ENCODE results near the gene ERBB2.
"Not testable (repeated sequence)": the region's sequence is repeated elsewhere in the genome, so short reads cannot be mapped to it uniquely, and the experiment has no call there.

ERBB2 gene

DNA sequence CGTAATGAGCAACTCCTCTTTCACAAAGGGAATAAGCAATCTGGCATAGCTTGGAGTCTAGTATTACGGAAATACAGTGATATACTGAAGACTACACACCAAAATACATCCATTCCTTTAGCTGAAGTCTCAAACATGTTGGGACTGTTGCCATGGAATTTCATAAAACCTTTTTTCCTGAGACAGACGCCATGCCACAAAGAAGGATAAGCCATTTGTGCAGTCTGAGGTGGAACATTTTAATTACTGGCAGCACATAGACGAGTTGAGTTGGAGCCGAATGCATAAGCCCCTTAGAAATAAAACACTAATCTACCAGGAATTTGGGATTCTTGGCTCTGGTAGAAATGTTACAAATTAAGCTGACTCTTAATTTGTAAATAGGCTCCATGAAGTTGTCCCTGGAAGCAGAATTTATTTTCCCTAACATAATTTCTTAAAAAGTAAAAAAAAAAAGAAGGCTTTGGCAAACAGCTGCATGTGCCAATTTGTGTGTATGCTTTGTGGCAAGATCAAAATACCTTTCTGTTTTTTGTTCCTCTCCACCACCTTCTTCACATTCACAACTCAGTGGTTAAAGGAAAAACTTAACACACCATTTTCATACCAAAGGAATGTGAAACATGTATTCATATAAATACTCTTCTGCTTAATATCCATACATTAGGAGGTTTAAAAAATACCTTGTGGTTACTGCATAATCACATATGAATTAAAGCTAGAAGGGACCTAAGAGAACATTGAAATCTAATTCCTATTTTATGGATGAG is 63.4 kb downstream of the ERBB2 start:
- DNase-seq (ENCODE audit: low read depth): peak; percentile 54

DNA sequence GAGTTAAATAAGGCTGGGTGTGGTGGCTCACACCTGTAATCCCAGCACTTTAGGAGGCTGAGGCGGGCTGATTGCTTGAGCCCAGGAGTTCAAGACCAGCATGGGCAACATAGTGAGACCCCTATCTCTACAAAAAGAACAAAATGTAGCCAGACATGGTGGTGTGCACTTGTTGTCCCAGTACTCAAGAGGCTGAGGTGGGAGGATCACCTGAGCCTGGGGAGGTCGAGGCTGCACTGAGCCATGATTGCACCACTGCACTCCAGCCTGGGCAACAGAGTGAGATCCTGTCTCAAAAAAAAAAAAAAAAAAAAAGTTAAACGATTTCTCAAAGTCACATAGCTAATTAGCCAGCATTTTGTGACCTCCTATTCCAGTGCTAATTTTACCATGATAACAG is 64.3 kb downstream of the ERBB2 start:
- DNase-seq (ENCODE audit: low read depth): not testable (repeated sequence)

DNA sequence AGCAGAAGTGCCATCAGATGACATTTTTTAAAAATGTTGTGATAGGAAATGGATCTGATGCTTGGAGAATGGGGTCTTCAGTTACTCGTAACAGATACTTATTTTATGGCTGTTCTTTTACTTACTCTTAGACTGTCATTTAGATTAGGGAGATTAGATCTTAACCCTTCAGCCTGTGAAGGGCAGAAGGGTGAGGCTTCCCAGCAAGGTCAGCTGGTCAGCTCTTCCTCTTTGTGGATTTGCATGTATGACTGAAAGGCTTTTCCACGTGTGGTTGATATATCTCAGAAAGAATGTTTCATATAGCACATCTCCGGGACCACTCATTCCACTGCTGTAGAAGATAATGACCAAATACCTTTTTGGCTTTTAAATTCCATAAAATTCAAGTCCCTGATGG is 65.3 kb downstream of the ERBB2 start:
- no peak for DNase-seq (ENCODE audit: low read depth)

DNA sequence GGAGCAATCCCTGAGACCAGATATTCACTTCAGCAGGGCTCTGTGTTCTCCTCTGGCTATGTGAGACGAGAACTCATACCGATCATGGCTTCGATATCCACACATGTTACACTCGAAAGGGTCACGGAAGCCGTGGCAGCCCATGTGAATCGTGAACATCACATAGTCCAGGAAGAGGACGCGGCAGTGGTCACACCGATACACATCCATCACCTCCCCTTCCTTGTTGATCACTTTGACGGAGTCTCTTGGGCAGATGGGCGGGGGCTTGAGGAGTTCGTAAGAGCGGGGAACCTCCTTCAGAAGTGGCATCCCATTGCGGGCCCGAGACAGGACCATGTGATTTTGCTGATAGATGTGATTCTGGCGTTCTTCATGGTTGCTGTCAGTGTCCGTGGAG is 65.9 kb downstream of the ERBB2 start:
- DNase-seq (ENCODE audit: low read depth): no peak

DNA sequence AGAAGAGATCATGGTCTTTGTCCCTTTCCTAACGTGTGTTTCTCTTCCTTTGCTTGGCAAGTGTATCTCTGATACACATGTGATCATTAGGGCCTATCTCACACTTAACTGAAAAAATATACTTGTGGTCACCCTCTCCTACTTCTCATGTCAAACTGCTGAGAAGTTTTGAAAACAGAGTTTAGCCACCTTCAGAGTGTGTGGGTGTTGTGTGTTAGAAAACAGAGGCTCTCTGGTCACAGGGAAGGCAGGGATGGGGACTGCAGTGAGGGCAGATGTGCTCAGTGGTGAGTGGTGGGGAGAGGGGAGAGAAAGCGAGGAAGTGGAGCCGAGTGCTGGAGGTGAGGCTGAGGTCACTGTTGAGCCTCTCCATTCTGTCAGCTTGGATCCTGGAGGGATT is 67.3 kb downstream of the ERBB2 start:
- DNase-seq (ENCODE audit: low read depth): no peak

DNA sequence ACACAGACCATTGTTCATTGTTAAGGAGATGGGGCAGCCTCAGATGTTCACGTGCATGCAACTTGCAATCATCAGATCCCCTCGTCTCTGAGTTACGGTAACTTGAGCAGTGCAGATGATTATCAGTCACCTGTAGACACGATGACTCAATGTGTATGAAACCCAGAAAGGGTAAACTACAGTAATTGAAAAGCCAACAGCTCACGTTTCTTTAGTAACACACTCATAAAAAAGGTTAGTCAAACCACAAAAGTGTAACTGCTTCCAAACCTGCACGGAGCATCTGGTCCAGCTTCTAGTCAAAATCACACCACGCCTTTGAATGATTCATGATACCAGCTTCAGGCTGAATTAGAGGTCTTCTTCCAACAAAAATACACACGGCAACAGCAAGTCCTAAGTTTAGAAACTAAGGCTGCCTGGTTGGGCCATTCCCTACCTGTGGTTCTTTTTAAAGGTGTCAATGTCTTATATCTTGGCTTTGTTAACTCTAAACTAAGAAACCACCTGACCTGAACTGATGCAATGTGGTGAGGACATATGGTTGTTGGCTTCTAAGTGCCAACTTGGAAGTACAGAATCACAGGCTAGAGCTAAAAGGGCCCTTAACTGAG is 70.2 kb downstream of the ERBB2 start:
- DNase-seq (ENCODE audit: low read depth): no peak

DNA sequence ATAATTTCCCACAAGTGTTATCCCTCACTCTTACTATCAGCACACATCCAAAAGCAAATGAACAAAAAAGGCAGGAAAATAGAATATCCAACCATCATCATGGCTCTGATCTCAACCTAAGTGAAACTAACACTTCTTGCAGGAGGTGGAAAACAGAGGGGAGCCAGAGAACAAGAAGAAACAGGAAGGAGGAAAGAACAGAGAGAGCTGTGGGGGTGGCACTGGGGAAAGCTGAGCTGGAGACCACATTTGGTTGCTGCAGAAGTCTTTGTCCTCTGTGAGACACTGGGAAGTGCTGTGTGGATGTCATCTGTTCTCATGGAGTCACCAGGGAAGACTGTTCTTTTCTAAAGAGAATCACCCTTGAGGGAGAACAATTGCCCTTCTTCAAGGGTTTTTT is 72.6 kb downstream of the ERBB2 start:
- no peak for DNase-seq (ENCODE audit: low read depth)

DNA sequence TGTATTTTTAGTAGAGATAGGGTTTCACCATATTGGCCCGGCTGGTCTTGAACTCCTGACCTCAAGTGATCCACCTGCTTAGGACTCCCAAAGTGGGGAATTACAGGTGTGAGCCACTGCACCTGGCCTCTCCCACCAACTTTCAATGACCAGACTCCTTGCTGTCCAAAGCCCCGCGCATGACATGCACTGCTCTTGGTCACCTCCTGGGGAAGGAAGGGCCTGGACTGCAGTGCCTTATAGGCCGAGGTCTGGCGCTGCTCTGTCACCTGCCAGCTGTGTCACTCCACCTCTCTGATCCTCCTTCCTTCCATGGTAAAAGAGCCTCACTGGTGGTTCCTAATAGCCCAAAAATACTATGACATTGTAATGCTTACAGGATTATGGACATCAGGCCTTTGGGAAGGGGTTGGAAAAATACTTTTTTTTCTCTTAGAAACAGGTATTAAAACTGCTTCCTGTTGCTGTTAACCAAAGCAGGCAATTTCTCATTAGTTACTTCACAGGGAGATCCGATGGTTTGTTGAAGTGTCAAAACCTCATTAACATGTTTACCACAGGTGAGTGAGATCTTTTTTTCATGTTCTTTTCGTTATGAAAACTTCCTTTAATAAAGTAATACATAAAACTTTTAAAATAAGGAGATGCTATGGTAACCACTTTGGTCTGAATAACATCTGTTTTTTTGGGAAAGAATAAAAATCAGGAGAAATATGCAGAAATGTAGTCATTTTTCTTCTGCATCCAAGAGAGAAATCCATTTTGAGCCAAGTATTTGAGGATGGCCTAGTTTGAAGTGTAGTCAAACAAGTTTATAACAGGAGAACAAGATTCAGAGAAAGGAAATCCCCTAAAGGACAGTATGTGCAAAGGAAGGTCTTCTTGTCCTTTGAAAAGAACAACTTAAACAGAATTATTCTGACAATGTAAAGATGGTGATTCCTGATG is 73.4 kb downstream of the ERBB2 start:
- no peak for DNase-seq (ENCODE audit: low read depth)

DNA sequence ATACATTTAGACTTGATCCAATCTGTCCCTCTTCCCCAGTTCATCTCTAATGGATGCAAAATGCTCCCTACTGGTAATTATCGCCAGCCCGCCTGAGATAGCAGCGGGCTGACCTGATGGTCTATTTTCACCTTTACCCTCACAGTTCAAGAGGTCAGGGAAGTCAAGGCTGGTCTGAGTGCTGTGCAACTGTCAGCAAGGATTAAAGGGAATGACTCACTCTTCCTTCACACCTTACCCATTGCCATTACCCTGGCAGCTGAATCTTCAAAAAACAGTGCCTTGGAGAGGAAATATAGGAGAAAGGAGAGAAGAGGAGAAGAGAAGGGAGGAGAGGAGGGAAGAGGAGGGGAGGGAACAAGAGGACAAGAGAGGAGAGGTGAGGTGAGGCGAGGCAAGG is 74.2 kb downstream of the ERBB2 start:
- no peak for DNase-seq (ENCODE audit: low read depth)

DNA sequence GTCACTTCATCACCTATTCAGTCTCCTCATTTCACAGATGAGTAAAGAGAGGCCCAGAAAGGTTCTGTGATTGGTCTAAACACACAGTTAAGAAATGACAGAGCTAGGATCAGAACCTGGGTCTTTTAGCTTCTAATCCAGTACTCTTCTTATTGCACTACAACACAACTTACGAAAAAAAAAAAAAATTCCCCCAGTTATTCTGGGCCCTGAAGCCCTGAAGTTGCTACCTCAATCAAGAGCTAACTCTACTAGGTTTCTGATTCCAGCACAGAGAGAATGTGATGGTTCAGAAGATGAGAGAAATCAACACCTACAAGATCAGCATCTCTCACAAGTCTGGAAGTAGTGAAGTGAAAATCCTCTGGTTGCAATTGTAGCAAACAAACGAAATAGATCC is 75.2 kb downstream of the ERBB2 start:
- DNase-seq (ENCODE audit: low read depth): no peak

DNA sequence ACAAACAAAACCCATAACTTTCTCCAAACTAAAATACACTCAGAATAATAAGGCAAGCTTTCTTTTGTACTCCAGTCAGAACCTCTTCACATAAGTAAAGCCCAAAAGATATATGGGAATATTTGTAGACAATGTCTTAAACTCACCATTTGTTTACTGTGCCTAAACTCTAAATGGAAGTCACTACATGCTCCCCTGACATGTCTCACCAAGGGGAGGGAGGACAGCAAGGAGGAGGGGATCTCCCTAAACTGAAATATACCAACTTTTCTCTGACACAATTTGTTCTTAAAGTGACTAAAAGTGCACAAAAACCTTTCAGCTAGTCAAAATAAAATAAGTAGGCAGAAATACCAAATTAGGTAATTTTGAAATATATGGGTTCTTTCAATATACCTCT is 76.4 kb downstream of the ERBB2 start:
- DNase-seq (ENCODE audit: low read depth): no peak

DNA sequence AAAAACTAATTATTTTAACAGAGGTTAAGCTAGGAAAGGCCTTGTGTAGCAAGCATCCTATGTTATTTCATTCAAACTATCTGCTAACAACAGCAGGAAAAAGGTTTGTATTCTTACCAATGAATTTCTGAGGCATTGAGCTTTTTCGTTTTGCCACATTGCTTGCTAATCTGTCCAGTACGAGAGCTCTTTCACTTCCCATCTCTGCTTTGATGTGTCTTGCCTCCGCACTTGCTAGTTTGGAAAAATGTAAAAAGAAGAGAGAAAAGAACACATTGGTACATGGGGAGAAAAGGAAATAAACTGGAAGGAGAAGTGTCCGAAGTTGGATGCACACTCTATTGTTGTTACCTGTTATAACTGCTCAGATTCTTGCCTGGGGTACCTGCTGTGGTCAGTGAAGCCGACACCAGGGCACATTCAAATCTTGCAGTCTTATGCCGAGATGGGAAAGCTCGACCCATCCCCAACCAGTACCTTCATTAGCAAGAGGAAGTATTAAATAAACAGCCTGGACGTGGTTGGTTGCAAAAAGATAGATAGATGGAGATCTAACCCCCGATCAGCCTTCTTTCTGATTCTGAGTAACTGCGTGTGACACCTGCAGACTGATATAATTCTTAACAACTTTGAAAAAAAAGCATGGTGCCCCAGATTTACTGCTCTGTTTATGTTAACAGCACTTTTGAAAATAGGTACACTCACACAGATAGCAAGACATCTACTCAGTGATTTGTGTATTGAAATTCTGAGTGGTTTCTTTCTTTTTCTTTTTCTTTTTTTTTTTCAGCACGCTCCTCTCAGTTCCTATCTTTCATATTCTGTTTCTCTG is 77.9 kb downstream of the ERBB2 start:
- no peak for DNase-seq (ENCODE audit: low read depth)
